IMR-90 (cell line): ENCODE measurements around the gene PRSS12. TPM values are rescaled to one million over a fixed set of nuclear protein-coding genes. Genes with fewer than 3 reads are reported as not detected.

Experiments
- ATAC-seq: fragments of 200-7000 bp; cut with Tn5 transposase; 2 replicates; pipeline ENCODE4 v1.9.1; 2020; ENCODE audit warnings: low read depth, mild to moderate bottlenecking, moderate library complexity
- BruUV-seq: library from RNA; stranded (reverse); fragments of 400-500 nt; replicated peaks from 2 replicates; lab custom pipeline; 2021; lab: Mats Ljungman, UMichigan
- CTCF ChIA-PET: fragments of 300-600 bp; formaldehyde crosslinking; extraction: SDS; loops from one replicate; lab custom pipeline; 2021; ENCODE audit warnings: antibody characterized with exemption; lab: Yijun Ruan, JAX
- POLR2A ChIA-PET: fragments of 300-600 bp; sonication (Branson Sonifier 250); formaldehyde crosslinking; loops from one replicate; lab custom pipeline; 2022; ENCODE audit warnings: antibody characterized with exemption; ENCODE audit not compliant: unreplicated experiment; lab: Charles Lee
- DNase-seq: peaks from one replicate; pipeline ENCODE4 v3.0.0; 2013
- H2AFZ ChIP-seq: replicated peaks from 2 replicates; pipeline ENCODE3; 2013; ENCODE audit warnings: low read length, mild to moderate bottlenecking; ENCODE audit not compliant: poor library complexity
- H2AK5ac ChIP-seq: 2 replicates; pipeline ENCODE4 v1.6.1; 2013; ENCODE audit warnings: low read depth, low read length, inconsistent platforms
- H2AK9ac ChIP-seq: replicated peaks from 2 replicates; pipeline ENCODE3; 2013; ENCODE audit warnings: mild to moderate bottlenecking, low read depth, low read length, moderate library complexity; ENCODE audit not compliant: poor library complexity
- H2BK120ac ChIP-seq: 2 replicates; pipeline ENCODE4 v1.6.1; 2013; ENCODE audit warnings: low read depth, low read length, inconsistent platforms
- H2BK15ac ChIP-seq: 3 replicates; pipeline ENCODE4 v1.6.1; 2013; ENCODE audit warnings: low read depth, low read length, inconsistent platforms
- H2BK20ac ChIP-seq: 2 replicates; pipeline ENCODE4 v1.6.1; 2013; ENCODE audit warnings: low read depth, mild to moderate bottlenecking, inconsistent platforms, low read length, moderate library complexity
- H2BK5ac ChIP-seq: 2 replicates; pipeline ENCODE4 v1.6.1; 2013; ENCODE audit warnings: mild to moderate bottlenecking, low read depth, low read length, inconsistent platforms; ENCODE audit not compliant: poor library complexity, severe bottlenecking
- H3K14ac ChIP-seq: replicated peaks from 2 replicates; pipeline ENCODE4 v1.6.1; 2013; ENCODE audit warnings: low read depth, low read length, inconsistent platforms
- H3K18ac ChIP-seq: 2 replicates; pipeline ENCODE4 v1.6.1; 2013; ENCODE audit warnings: low read depth, low read length, control low read depth
- H3K23ac ChIP-seq: 2 replicates; pipeline ENCODE4 v1.6.1; 2013; ENCODE audit warnings: low read depth, low read length, inconsistent platforms
- H3K27ac ChIP-seq: 2 replicates; pipeline ENCODE4 v1.5.1; 2013; ENCODE audit warnings: mild to moderate bottlenecking, control low read depth, low read length; ENCODE audit not compliant: insufficient read depth
- H3K27me3 ChIP-seq: 2 replicates; pipeline ENCODE4 v1.6.1; 2013; ENCODE audit warnings: low read length; ENCODE audit not compliant: control insufficient read depth, insufficient read depth
- H3K36me3 ChIP-seq: 2 replicates; pipeline ENCODE4 v1.6.1; 2013; ENCODE audit warnings: low read length, mixed read lengths; ENCODE audit not compliant: control insufficient read depth, insufficient read depth
- H3K4ac ChIP-seq: 2 replicates; pipeline ENCODE4 v1.6.1; 2013; ENCODE audit warnings: low read depth, low read length, inconsistent platforms
- H3K4me1 ChIP-seq: 2 replicates; pipeline ENCODE4 v1.6.1; 2013; ENCODE audit warnings: low read length, mixed read lengths; ENCODE audit not compliant: control insufficient read depth, insufficient read depth
- H3K4me2 ChIP-seq: 2 replicates; pipeline ENCODE4 v1.6.1; 2013; ENCODE audit warnings: low read depth, mild to moderate bottlenecking, control low read depth, low read length, moderate library complexity
- H3K4me3 ChIP-seq: 2 replicates; pipeline ENCODE4 v1.5.1; 2013; ENCODE audit warnings: low read depth, mild to moderate bottlenecking, control low read depth, low read length, moderate library complexity; ENCODE audit not compliant: insufficient read depth
- H3K56ac ChIP-seq: 2 replicates; pipeline ENCODE4 v1.6.1; 2013; ENCODE audit warnings: low read length, inconsistent platforms; ENCODE audit not compliant: insufficient read depth; ENCODE audit errors: extremely low read depth
- H3K79me1 ChIP-seq, 2 experiments: 2 replicates each; pipeline ENCODE4 v1.6.1; 2013; ENCODE audit warnings: low read length in 2 of 2, inconsistent platforms in 1 of 2, low read depth in 1 of 2
- H3K9ac ChIP-seq: 2 replicates; pipeline ENCODE4 v1.6.1; 2013; ENCODE audit warnings: low read depth, low read length, control low read depth
- H3K9me1 ChIP-seq: 2 replicates; pipeline ENCODE4 v1.6.1; 2013; ENCODE audit warnings: low read length, inconsistent platforms; ENCODE audit not compliant: insufficient read depth
- H3K9me3 ChIP-seq: 2 replicates; pipeline ENCODE4 v1.6.1; 2013; ENCODE audit warnings: low read length; ENCODE audit not compliant: control insufficient read depth, insufficient read depth
- H4K20me1 ChIP-seq: 2 replicates; pipeline ENCODE4 v1.6.1; 2013; ENCODE audit warnings: low read length, inconsistent platforms; ENCODE audit not compliant: insufficient read depth
- H4K5ac ChIP-seq: 2 replicates; pipeline ENCODE4 v1.6.1; 2013; ENCODE audit warnings: mild to moderate bottlenecking, low read depth, low read length, control low read depth
- H4K8ac ChIP-seq, 2 experiments: 2 replicates each; pipeline ENCODE4 v1.6.1; 2013; ENCODE audit warnings: low read depth in 2 of 2, low read length in 2 of 2, control low read depth in 1 of 2, inconsistent platforms in 1 of 2
- H4K91ac ChIP-seq: 2 replicates; pipeline ENCODE4 v1.6.1; 2013; ENCODE audit warnings: low read depth, low read length, inconsistent platforms; ENCODE audit not compliant: insufficient read depth
- MAFK ChIP-seq: IDR thresholded peaks from 2 replicates; pipeline ENCODE4 v1.6.1; 2012; ENCODE audit warnings: low read depth, low read length, improper control_type of control experiment
- NFE2L2 ChIP-seq: fragments of 150-350 bp; IDR thresholded peaks from 2 replicates; pipeline ENCODE4 v1.6.1; 2016; ENCODE audit warnings: low read depth, mild to moderate bottlenecking, low read length
- WGBS, 2 experiments: methylation state at CpG; one replicate each; pipeline versions ENCODE4 v1.1.5 to v1.1.7; 2013; ENCODE audit warnings: missing lambda C conversion rate in 2 of 2; ENCODE audit not compliant: insufficient read length in 1 of 2; ENCODE audit errors: extremely low coverage in 2 of 2; 5-methylcytosine and 5-hydroxymethylcytosine counted together
- dilution Hi-C: fragments of 300-500 bp; cut with HindIII; formaldehyde crosslinking; loops from one replicate; pipeline ENCODE4 v1.14.3; 2018; ENCODE audit warnings: low sequenced_read_pairs; ENCODE audit not compliant: unreplicated experiment
- in situ Hi-C: fragments of 300-500 bp; cut with MboI; formaldehyde crosslinking; loops from 3 replicates; pipeline ENCODE4 v1.14.3; 2019; ENCODE audit warnings: low sequenced_read_pairs, inconsistent platforms, mixed read lengths
- intact Hi-C: fragments of 100-400 bp; cut with micrococcal nuclease; formaldehyde crosslinking; loops from 2 replicates; pipeline ENCODE4 v1.10.0; 2022
- polyA plus RNA-seq, 3 experiments: library from polyadenylated mRNA; depleted of rRNA; stranded (reverse); fragments of >200 nt; gene quantifications; 2 replicates each; pipeline ENCODE4 v1.2.3, GENCODE V29; 2012; ENCODE audit warnings: low replicate concordance in 1 of 3
- total RNA-seq: library from RNA; depleted of rRNA; stranded (reverse); fragments of >200 nt; gene quantifications from 2 replicates; pipeline ENCODE4 v1.2.3, GENCODE V29; 2012

PRSS12 gene
- total and polyA plus RNA-seq, 2 of the 4 experiments (the other 2 are of a cell fraction), result 51.1 to 71.5 TPM

- H2BK5ac ChIP-seq, result no peak overlapping the region
- H4K8ac ChIP-seq, result no peak overlapping the region
- H3K14ac ChIP-seq, result no peak overlapping the region
- BruUV-seq, result no TSS peak
- no peak overlapping the region for H2BK20ac ChIP-seq
- no peak overlapping the region for H3K23ac ChIP-seq
- ATAC-seq (no peak), DNase-seq (no peak)
- no peak overlapping the region for H3K27ac ChIP-seq
- CTCF ChIA-PET, result no interaction called here
- no peak overlapping the region for H3K56ac ChIP-seq
- no peak overlapping the region for H3K4me2 ChIP-seq
- H3K36me3 ChIP-seq, result peaks cover 3% of the 10 kb centered on the region
- H3K9me1 ChIP-seq, result no peaks in the 10 kb centered on the region; the same call in 1 of the 2 replicates
- H3K4ac ChIP-seq, result no peak overlapping the region
- H2BK120ac ChIP-seq, result no peak overlapping the region
- H3K27me3 ChIP-seq, result no peaks in the 10 kb centered on the region
- POLR2A ChIA-PET, result no interaction called here
- H3K9me3 ChIP-seq, result no peaks in the 10 kb centered on the region
- H2BK15ac ChIP-seq, result no peak overlapping the region
- no CpG with 5 or more reads among the region's 1 CpG for WGBS, 2 experiments
- H3K9ac ChIP-seq, result no peak overlapping the region
- H2AK9ac ChIP-seq, result no peak overlapping the region
- H4K91ac ChIP-seq, result no peak overlapping the region
- H4K20me1 ChIP-seq, result no peaks in the 10 kb centered on the region
- no peak for TF ChIP-seq NFE2L2
- peak; percentile 73 for TF ChIP-seq MAFK
- H3K4me3 ChIP-seq, result no peak overlapping the region
- H3K18ac ChIP-seq, result no peak overlapping the region
- in situ Hi-C loops, result no loop called here
- peaks cover 0 to 10% of the 10 kb centered on the region in 2 experiments; a peak in 2 of 4 replicates for H3K79me1 ChIP-seq
- peaks cover 2% of the 10 kb centered on the region; the same call in 1 of the 2 replicates for H3K4me1 ChIP-seq
- dilution Hi-C loops, result no loop called here
- intact Hi-C loops, result no loop called here
- no peak overlapping the region for H4K5ac ChIP-seq
- no peak overlapping the region for H2AK5ac ChIP-seq
- H2AFZ ChIP-seq, result no peak overlapping the region
These were observed 27.4 kb downstream of the PRSS12 start for GRCh38 chr4:118325431-118325830.
